Measurements from ENCODE around the gene CHRNB4. TPM values are rescaled to one million over a fixed set of nuclear protein-coding genes. Genes with fewer than 3 reads are reported as not detected.

CHRNB4 gene
- total RNA-seq, 1 donor from 2014 or later = not detected

DNA sequence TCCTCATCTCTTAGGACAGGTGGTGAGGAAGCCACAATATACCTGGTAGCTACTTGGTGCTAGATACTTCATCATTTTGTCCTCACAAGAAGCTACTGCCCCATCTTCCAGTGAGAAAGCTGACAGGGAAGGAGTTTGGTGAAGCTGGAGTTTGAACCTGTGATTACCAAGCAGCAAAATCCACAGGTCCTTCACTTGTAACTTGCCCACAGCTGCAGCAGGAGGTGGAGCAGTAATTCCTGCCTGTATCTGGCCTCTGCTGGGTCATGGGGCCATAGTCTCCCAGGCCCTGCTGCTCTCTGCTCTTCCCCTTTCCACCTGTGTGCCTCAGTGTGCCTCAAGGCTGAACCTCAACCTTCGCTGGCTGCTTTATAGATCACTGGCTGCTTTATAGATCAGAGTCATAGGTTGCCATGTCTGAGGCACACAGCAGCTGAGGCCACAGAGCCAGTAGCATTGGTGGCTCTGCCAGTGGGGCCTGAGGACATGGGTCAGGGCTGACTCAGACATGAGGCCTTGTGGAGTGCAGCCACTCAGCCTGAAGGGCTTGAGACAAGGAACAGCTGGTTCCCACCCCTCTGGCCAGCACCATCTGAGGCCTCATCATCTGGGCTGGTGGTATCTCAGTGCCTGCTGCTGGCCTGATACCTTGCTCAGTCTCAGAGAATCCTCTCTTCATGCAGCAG lies 11.1 kb upstream of the CHRNB4 start:
- H3K4me3 ChIP-seq (ENCODE audit: low read depth, low read length) = no peak overlapping the region
- H3K27me3 ChIP-seq (ENCODE audit: control insufficient read depth, insufficient read depth, low read length) = no peaks in the 10 kb centered on the region
- TF ChIP-seq CTCF (IDR thresholded peaks at IDR 0.05; ENCODE audit: insufficient read depth, low read length, severe bottlenecking) = no peak
- H3K36me3 ChIP-seq (ENCODE audit: control insufficient read depth, insufficient read depth, low read length) = no peaks in the 10 kb centered on the region
- DNase-seq (ENCODE audit: low read depth) (no peak), FAIRE-seq (no peak)

DNA sequence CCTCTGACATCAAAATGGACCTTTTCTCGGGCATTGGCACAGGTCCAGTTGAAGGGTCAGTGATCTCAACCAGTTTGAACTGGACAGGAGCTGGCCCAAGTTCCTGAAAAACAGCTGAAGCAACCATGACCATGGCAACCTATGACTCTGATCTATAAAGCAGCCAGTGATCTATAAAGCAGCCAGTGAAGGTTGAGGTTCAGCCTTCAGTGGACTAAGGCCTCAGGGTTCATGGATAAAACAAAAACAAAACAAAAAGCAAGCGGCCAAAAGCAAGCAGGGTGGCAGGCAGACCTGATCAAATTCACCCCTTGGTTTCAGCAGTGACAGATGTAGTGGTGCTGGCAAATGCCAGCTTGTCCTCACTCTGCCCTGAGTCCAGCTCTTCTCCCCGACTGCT lies 10.0 kb upstream of the CHRNB4 start:
- no peak for TF ChIP-seq CTCF (IDR thresholded peaks at IDR 0.05; ENCODE audit: insufficient read depth, low read length, severe bottlenecking)
- FAIRE-seq = no peak

GRCh38 chr15:78650022-78650421 lies 9.0 kb upstream of the CHRNB4 start:
- DNase-seq (ENCODE audit: low read depth) (no peak), FAIRE-seq (no peak)
- no peak for TF ChIP-seq CTCF (IDR thresholded peaks at IDR 0.05; ENCODE audit: insufficient read depth, low read length, severe bottlenecking)
- Histone ChIP-seq H3K4me3 (ENCODE audit: low read depth, low read length) (no peak overlapping the region), H3K36me3 (ENCODE audit: control insufficient read depth, insufficient read depth, low read length) (no peaks in the 10 kb centered on the region), H3K27me3 (ENCODE audit: control insufficient read depth, insufficient read depth, low read length) (no peaks in the 10 kb centered on the region)

More for the DNA sequence above, 10.0 kb upstream of the CHRNB4 start:
- no peak overlapping the region for H3K4me3 ChIP-seq (ENCODE audit: low read depth, low read length)
- DNase-seq (ENCODE audit: low read depth) = no peak
- no peaks in the 10 kb centered on the region for H3K36me3 ChIP-seq (ENCODE audit: control insufficient read depth, insufficient read depth, low read length)
- H3K27me3 ChIP-seq (ENCODE audit: control insufficient read depth, insufficient read depth, low read length) = no peaks in the 10 kb centered on the region

- H3K4me3 ChIP-seq (ENCODE audit: low read depth, low read length) = no peak overlapping the region
- TF ChIP-seq CTCF (IDR thresholded peaks at IDR 0.05; ENCODE audit: insufficient read depth, low read length, severe bottlenecking) = no peak
- no peak for FAIRE-seq
- DNase-seq (ENCODE audit: low read depth) = no peak
- H3K36me3 ChIP-seq (ENCODE audit: control insufficient read depth, insufficient read depth, low read length) = no peaks in the 10 kb centered on the region
- H3K27me3 ChIP-seq (ENCODE audit: control insufficient read depth, insufficient read depth, low read length) = peaks cover 2% of the 10 kb centered on the region
Measured at GRCh38 chr15:78645009-78645408, 4.0 kb upstream of the CHRNB4 start.

GRCh38 chr15:78642331-78642730 lies 1.3 kb upstream of the CHRNB4 start:
- no peak for TF ChIP-seq CTCF (IDR thresholded peaks at IDR 0.05; ENCODE audit: insufficient read depth, low read length, severe bottlenecking)
- Histone ChIP-seq H3K36me3 (ENCODE audit: control insufficient read depth, insufficient read depth, low read length) (no peaks in the 10 kb centered on the region), H3K4me3 (ENCODE audit: low read depth, low read length) (no peak overlapping the region), H3K27me3 (ENCODE audit: control insufficient read depth, insufficient read depth, low read length) (peaks cover 2% of the 10 kb centered on the region)
- DNase-seq (ENCODE audit: low read depth) (no peak), FAIRE-seq (no peak)

DNA sequence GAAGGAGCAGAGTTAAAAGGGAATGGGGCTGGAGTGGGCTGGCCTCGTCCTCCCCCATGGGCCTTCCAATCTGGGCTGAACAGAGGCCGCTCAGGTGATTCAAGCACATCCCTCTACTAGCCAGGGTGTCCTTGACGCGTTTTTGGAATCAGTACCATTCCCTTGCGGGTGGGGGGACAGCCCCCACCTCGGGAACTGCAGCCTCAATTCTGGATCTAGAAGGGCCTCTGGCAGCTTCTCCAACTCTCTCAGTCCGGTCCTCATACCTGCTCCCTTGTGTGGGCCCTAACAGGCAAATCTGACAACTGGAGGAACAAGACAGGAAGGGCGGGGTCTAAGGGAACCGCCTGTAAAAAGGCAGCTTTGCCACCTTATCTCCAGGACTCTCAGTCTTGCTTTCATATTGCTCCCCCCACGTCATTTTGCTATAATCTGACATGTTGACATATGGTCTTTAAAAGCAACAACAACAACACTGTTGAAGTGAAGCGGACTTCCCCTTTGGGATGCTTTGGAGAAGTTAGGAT lies 802 bp upstream of the CHRNB4 start:
- no peak for DNase-seq (ENCODE audit: low read depth)
- FAIRE-seq = no peak
- no peak for TF ChIP-seq CTCF (IDR thresholded peaks at IDR 0.05; ENCODE audit: insufficient read depth, low read length, severe bottlenecking)
- no peak overlapping the region for H3K4me3 ChIP-seq (ENCODE audit: low read depth, low read length)
- no peaks in the 10 kb centered on the region for H3K36me3 ChIP-seq (ENCODE audit: control insufficient read depth, insufficient read depth, low read length)
- peaks cover 2% of the 10 kb centered on the region for H3K27me3 ChIP-seq (ENCODE audit: control insufficient read depth, insufficient read depth, low read length)
